Measurements from ENCODE around the gene PDE4B. TPM values are rescaled to one million over a fixed set of nuclear protein-coding genes. Genes with fewer than 3 reads are reported as not detected.
A peak's percentile ranks its signal among the peaks of the same experiment; 100 is the strongest.
"Not testable (repeated sequence)": the region's sequence is repeated elsewhere in the genome, so short reads cannot be mapped to it uniquely, and the experiment has no call there.

The PDE4B gene
- total RNA-seq, 1 donor from 2014 or later, result 163 TPM

- DNase-seq (ENCODE audit: low read depth in 2 of 2), result no peak
Measured at GRCh38 chr1:66380452-66381212, 587.9 kb downstream of the PDE4B start.

- peak in 1 of 2 donors; percentile 49 for DNase-seq (ENCODE audit: low read depth in 2 of 2)
Measured at GRCh38 chr1:66381621-66382275, 589.1 kb downstream of the PDE4B start.

GRCh38 chr1:66383168-66383567 lies 590.5 kb downstream of the PDE4B start:
- no peak for DNase-seq (ENCODE audit: low read depth in 2 of 2)

DNA sequence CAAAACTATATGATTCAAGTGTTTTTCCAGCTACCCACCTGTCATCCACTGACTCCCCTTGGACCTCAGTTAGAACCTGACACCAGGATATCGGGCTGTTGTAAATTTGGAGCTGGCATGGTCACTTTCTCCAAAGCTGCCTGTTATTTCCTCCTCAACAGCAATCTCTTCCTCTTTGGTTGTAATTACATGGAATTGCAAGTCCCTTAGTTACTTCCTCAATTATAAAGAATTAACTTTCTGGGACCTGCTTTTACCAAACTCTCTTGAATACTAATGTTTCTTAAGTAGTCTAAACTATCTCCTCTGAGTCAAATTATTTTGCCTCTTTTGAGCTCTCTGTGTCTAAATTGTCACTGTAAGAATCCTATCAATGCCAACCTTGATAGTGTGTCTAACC lies 590.9 kb downstream of the PDE4B start:
- DNase-seq (ENCODE audit: low read depth in 2 of 2), result no peak

- no peak for DNase-seq (ENCODE audit: low read depth in 2 of 2)
Measured at GRCh38 chr1:66384258-66384921, 591.7 kb downstream of the PDE4B start.

DNA sequence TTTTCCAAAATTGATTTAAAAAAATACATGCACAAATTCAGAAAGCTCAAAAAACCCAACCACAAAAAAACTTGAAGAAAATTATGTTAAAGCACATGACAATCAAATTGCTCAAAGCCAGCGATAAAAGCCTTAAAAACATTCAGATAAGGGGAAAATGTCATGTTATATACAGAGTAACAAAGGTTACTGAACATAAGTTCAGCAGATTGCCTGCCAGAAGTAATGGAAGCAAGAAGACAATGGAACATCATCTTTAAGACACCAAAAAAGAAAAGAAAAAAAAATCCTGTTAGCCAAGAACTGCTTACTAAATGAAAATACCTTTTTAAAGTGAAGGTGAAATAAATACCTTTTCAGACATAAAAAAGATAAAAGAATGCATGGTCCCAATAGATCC lies 594.0 kb downstream of the PDE4B start:
- DNase-seq (ENCODE audit: low read depth in 2 of 2), result no peak

DNA sequence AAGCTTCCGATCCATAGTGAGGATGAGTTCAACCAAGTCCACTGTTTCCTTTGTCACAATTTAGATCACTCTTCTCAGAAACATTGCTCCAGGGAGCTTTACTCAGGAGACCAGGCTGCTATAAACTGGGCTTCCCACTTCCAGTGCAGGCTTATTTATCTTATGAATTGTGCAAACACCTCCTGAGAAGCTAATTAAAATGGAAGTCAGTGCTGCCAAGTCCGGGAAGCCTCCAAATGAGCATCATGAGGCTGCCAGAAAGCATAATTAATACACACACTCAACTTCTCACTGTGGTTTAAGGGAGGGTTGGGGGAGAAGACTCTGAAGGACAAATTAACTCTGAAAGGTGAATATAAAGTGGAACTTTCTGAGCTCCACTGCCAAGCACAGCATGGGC lies 596.2 kb downstream of the PDE4B start:
- no peak for DNase-seq (ENCODE audit: low read depth in 2 of 2)

DNA sequence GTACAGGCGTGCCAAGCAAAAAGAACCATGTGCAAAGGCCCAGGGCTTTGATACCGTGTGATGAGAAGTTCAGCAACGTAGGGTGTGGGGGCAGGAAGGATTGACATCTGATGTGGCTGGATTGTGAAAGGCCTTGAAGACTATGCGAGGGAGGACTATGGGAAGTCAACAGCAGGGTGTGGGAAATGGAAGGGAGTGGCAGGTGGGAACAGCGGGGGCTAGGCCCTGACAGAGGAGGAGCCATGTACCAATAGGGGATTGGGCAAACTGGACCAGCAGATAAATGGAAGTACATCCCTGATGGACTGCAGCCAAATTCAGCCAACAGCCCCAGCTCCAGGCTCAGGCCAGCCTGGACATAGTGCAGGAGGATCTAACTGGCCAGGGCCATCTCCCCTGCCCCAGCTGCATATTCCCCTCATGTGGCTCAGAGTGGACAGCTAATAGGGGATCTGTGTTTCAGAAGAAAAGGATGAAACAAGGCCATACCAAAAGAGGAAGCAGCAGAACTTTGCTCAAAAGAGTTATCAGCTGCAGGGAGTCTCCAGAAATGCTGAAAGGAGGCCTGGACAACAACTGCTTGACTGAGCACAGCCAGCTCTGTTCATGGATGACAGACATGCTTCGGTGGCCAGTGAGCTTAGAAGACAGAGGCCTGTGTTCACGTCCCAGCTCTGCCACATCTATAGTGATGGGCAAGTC lies 601.0 kb downstream of the PDE4B start:
- DNase-seq (ENCODE audit: low read depth in 2 of 2), result no peak

DNA sequence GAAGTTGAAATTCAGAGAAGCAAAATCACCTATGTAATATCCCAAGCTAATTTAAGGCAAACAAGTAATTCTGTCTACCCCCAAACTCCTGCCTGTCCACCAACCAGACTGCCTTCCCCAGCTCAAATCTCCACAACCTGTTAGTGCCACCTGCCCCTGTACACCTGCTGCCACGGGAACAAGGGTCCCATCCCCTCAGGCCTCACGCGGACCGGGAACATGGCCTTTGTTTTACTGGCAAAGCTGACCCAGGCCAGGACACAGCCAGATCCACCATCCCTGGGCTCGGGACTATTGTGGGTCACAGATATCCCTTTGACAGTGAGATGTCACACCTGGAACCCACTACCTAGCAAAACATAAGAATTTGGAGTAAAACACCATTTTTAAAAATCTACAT lies 601.9 kb downstream of the PDE4B start:
- DNase-seq (ENCODE audit: low read depth in 2 of 2), result no peak

DNA sequence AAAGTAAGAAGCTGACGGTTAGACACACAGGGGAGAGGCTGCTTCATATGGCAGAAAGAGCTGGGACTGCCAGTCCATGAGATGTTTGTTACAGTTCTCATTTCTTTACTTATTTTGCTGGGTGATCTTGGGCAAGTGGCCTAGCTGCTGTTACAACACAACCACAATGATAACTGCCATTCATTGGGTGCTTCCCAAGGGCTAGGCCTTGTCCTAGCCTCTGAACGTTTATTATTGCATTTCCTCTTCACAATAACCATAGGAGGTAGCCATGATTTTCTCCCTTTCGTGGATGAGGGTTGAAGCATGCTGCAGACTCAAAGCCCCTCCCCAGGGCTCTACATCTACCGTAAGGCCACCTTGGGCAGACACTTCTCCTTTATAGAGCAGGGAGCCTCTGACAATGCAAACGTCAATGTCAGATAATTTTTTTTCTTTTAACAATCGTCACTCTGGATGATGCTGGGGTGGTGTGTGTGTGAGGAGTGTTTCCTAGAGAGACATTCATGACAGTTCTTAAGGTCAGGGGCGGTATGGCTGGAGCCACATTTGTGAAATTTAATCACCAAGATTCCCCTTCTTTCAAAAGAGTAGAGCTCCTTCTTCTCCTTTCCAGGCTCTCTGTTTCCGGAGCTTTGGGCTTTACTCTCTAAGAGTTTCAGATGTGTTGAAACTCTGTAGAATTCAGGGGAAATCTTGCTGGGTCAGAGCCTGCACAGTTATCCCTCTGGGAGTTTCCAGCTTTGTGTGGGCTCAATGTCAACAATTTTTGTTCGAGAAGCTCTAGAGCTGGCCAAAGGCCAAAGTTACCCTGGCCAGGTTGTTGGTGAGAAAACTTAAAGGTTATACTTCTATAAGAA lies 602.7 kb downstream of the PDE4B start:
- DNase-seq (ENCODE audit: low read depth in 2 of 2), result no peak

- DNase-seq (ENCODE audit: low read depth in 2 of 2), result no peak
Measured at GRCh38 chr1:66396212-66396890, 603.7 kb downstream of the PDE4B start.

DNA sequence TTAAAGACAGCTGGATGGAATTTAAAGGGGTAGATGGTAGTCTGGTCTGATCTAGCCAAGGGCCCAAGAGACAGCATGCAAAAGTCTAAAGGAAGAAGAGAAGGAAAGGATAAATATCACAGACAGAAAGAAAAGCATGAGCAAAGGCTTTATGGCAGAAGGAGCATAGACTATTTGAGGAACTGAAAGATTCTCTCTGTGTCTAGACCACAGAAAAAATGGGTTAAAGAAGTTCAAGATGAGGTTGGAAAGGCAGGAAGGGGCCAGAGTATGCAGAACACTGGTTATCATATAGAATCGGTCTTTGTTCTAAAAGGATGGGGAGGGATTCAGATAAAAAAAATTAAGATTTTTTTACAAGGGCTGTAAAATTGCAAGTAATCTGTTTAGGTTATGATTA lies 604.5 kb downstream of the PDE4B start:
- DNase-seq (ENCODE audit: low read depth in 2 of 2), result no peak

DNA sequence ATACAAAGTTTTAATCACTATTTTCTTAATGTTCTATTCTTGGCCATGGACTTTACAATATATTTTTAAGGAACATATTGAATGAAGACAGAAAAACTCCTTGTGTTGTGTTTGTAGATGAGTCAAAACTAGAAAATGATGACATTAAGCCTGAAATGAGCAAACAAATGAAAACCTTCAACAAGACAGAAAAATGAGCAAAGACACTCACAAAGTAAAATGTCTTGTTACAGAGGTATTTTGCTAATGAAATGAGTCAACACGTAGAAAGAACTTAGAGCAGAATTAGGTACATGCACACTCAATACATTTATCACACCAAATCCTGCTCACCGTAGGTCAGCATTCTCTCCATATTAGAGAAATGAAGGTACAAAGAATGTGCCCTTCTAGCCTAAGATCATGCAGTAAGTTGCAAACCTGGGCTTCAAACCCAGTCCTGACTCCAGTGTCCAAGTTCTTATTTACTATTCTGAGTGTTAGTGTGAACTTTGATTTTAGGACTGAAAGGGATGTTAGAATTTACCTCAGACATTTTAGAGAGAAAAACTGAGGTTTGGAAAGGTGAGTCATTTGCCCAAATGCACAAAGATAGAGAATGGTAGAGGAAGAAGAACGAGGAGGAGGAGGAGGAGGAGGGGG lies 607.3 kb downstream of the PDE4B start:
- DNase-seq (ENCODE audit: low read depth in 2 of 2), result no peak

DNA sequence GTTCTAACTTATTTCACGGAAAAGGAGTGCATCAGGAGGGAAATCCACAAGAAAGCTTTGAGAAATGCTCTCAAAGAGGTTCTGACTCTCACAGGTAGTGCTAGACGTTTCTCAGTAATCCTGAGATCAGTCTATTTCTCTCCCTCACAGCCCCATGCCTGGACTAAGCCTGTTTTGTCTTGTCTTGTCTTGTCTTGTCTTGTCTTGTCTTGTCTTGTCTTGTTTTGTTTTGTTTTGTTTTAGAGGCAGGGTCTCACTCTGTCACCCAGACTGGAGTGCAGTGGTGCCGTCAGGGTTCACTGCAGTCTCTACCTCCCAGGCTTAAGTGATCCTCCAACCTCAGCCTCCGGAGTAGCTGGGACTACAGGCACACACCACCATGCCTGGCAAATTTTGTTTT lies 608.0 kb downstream of the PDE4B start:
- DNase-seq (ENCODE audit: low read depth in 2 of 2), result no peak

DNA sequence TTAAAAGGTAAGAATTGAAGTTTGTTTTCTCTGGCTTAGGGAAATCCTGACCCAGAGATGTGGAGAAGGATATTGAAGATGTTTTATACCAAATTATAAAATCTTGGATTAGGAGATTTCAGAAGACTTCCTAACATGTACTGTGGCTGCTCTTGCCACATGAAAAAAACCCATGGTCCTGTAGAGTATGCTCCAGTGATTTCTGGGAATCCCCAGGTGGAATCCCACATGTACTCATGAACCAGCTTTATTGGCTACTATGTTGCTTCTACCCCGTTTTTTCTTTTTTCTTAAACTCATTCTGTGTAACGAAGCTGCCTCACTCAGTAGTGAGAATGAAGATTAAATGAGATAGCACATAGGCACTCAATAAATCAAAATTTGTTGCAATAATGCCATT lies 608.5 kb downstream of the PDE4B start:
- DNase-seq (ENCODE audit: low read depth in 2 of 2), result no peak

GRCh38 chr1:66402194-66402593 lies 609.5 kb downstream of the PDE4B start:
- no peak for DNase-seq (ENCODE audit: low read depth in 2 of 2)

DNA sequence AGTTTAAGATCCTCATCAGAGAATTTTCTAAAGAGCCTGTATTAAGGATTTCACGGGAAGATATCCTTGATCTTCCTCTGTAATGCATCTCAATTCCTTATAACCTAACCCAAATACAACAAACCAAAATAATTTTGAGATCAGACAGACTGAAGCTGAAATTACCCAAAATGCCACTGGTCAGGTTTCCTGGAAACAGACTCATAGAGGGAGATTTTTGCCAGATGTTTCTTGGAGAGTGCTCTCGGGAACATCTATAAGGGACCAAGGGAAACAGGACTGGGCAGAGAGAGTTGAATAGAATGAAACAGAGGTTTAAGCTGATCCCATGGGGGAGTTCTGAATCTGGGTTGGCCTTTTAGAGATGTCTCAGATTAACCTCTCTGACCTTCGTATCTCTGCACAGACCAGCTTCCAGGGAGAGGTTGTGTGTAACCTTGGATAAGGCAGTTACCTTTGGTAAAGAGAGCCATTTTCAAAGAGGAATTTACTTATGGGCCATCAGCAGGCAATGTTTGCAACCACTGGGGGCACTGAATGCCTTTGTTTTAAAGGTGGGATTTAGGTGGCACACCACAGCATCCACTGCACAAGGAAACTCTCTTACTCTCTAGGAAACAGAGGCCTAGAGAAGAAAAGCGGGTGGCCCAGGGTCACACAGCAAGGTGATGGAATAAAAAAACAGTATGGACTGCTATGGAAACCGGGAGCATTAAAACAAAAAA lies 610.5 kb downstream of the PDE4B start:
- peak in 1 of 2 donors; percentile 7 for DNase-seq (ENCODE audit: low read depth in 2 of 2)

DNA sequence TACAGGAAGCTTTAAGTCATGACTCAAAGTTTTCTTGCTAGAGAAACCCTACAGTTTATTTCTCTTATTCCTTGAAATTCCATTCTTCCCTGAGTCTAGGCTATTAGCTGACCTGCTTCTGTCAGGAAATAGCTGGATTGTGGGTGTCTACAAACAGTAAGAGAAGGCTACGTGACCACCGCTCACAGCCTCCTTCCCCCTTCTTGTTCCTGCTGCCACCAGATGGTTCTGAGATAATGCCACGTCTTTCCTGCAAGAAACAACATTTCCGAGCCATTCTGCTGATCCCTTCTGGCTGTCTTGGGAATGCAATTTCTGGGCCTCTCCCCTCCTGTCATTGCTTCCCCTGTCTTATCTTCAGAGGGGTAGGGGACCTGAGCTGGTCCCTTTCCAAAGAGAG lies 612.4 kb downstream of the PDE4B start:
- peak in 1 of 2 donors; percentile 41 for DNase-seq (ENCODE audit: low read depth in 2 of 2)

DNA sequence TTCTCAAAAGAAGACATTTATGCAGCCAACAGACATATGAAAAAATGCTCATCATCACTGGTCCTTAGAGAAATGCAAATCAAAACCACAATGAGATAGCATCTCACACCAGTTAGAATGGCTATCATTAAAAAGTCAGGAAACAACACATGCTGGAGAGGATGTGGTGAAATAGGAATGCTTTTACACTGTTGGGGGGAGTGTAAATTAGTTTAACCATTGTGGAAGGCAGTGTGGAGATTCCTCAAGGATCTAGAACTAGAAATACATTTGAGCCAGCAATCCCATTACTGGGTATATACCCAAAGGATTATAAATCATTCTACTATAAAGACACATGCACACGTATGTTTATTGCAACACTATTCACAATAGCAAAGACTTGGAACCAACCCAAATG lies 618.8 kb downstream of the PDE4B start:
- not testable (repeated sequence) for DNase-seq (ENCODE audit: low read depth in 2 of 2)
